CD4-positive, alpha-beta T cell treated with Interleukin-15 for 1 hour (primary cell): Measurements from ENCODE around the gene LASP1.

Source experiments
- DNase-seq: peaks from one replicate; pipeline ENCODE4 v3.0.0-alpha.2; 2020

LASP1 gene

DNA sequence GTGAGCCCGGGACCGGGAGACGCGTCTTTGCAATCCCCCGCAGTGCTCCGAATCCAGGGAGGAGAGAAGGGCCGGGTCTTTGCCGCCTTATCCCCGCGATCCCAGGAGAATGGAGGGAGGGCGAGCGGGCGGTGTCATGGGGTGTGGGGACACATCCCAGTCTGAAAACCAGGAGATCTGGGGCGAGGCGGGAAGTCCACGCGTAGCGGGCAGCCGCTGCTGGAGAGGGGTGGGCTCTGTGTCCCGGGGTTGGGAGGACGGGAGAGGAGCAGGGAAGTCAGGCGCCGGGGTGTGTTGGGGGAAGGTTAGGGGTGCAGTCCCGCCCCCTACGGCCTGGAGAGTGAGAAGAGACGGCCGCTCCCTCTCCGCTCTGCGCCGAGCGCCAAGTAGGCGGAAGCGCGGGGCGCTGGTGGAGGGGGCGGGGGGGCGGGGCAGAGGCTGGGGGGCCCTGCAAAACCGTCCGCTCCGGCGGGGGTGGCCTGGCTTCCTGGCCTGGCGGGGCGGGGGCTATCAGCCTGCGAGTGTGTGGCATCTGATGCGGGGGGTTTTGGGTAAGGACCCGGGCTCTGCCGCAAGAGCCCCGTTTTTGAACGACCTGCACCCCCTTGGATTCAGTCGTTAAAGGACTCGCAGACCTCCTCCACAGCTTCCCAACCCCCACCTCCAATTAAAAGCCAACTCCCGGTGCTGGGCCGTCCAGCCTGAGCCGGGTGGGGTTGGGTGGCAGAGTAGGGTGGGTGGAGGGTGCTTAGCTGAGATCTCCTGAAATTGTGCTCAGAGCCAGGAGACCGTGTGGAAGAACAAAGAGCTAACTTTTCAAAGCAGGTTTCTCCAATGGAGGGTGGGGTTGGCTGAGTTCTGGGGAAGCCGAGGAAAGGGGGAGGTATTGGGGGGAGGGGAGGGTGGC, 654 bp downstream of the LASP1 start:
- DNase-seq, result peak; percentile 73

DNA sequence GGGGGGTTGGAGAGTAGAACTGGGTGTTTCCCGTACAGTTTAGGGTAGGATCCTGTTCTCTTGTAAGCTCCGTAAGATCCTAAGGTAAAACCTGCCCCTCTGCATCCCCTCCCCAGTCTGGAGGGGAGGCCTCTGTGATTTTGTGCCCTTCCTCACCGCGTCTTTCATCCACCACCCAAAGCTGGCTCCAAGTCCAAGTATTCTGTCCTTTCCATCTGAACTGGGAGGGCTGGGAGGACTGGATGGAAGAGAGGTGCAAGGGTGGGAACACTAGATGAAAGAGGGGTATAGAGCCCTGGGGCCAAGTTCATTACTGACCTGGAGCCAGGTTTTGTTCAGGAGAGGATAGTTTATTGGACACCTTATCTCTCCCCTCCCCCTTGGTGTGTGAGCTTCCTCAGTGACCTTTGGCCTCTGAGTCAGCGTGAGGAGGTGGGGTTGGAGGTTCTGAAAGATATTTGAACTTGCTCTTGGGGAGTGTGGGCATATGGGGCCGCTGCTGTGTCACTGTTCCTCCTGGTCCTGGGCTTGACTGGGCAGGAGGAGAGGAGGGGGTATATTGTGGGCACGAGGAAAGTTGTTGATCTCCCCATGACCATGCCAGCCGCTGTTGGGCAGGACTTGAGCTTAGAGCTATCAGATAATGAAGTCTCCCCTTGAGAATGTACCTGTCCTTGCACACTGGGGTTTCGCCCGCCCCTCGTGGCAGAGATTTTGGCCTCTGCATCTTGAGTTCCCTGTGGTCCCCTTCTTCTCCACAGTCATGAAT, 1.6 kb downstream of the LASP1 start:
- DNase-seq, result peak; percentile 67

DNA sequence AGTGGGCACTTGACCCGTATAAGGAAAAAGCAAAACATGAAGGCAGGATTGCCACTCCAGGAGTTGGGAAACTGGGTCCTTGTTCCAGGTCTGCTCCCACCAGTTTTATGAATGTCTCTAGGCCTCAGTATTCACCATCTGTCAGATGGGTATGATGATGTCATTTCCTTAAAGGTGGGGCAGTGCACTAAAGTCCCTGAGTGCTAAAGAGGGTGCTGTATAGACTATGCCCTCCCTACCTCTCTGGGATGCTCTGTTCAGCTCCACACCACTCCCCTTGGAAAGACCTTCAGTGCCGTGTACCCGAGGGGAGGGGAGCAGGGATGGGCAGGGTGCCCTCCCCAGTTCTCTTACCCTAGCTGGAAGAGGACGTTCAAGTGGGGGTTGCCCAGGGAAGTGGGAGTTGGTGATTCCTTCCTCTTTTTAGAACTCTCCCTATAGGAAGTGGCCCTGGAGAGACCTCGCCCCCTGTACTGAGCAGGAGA, 2.2 kb downstream of the LASP1 start:
- DNase-seq, result no peak

DNA sequence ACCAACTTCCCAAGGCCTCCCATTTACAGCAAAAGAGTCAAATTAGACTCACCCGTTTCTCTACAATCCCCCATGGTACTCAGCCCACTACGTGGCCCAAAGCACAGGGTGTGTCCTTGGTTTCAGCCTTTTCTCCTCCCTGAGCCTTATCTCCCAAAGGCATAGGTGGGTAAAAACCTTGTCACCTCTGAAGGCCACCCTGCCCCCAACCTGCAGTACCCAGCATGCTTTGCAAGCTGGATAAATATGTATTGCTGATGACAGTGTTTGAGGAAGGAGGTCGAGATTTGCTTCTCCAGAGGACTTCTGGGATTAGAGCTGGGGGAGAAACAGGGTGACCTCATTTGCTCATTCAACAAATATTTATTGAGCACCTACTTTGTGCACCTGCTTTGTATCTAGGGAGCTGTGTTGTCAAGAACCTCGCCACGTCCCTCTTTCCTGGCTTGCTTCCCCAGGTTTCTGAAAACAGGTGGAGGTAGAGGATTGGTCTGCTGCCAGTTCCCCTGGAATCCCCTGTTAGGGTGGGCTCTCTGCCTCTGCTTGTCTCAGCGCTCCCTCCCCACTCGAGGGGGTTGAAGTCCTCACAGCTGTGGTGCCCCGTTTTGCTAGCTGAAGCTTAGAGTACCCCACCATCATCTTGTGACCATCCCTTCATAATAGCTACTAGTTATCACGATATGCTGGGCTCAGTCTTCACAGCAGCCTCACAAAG, 3.0 kb downstream of the LASP1 start:
- DNase-seq, result no peak

DNA sequence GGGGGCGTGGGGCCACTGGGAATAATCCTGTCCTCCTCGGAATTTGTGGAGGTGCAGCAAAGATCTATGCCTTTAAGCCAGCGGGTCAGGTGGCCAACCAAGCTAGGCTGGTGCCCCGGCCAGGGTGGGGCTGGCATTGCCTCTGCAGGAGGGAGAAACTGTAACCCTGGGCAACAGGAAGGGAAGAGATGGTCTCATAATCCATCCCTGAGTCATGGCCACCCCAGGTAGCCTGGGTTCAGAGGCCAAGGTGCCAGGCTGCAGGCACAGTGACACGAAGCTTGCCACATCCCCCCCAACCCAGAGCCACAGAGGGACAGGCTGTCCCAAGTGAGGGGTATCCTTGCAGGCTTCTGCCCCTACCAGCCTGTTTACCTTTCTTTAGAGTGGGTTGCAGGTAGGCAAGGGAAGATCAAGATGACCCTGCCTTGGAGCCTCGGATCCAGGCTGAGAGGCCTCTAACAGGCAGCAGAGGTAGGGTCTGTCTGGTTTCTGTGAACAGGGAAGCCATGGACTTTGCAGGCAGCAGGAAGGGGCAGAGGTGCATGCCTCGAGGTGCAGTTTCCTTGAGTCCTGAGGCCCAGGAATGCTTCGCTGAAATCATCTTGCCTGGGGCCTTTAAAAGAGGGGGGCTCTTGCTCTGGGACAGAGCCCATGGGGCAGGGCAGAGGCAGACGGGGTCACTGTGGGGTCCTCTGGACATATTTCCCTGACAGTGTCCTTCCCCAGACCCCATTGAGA, 4.0 kb downstream of the LASP1 start:
- no peak for DNase-seq

DNA sequence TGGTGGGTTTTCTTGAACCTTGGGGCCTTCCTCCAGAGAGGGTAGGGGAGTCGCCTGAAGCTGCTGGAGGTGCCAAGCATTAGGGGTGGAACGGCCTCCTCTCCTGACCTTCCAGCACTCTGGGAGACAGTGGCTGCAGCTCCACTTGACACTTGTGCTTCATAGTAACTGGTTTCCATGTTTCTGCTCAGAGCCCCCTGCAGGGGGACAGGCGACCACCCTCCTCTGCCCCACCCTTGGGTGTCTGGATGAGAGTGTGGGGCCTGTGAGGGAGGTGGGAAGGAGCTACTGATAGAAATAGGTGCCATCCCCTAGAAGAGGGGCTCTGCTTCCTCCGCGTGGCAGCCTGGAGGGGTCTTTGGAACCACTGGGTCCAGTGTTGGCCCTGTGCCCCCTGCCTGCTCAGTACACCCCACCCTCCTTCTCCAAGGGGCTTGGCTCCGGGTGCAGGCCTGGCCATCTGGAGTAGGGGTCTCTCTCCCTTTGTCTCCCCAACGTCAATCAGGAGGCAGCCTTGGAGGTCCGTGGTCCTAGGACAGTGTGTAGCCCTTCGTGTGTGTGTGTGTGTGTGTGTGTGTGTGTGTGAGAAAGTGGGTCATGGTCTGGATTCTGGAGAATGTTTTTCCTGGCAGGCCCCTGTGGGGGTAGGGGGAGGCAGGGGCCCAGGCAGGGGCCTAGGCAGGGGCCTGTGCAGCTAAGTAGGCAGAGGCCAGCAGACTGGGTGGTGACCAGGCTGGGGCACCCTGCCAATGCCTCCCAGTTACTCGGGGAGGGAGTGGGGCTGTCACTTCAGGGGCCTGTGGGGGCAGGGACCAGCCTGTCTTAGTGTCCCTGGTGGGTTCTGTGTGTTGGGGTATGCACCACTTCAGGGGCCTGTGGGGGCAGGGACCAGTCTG, 4.9 kb downstream of the LASP1 start:
- no peak for DNase-seq

DNA sequence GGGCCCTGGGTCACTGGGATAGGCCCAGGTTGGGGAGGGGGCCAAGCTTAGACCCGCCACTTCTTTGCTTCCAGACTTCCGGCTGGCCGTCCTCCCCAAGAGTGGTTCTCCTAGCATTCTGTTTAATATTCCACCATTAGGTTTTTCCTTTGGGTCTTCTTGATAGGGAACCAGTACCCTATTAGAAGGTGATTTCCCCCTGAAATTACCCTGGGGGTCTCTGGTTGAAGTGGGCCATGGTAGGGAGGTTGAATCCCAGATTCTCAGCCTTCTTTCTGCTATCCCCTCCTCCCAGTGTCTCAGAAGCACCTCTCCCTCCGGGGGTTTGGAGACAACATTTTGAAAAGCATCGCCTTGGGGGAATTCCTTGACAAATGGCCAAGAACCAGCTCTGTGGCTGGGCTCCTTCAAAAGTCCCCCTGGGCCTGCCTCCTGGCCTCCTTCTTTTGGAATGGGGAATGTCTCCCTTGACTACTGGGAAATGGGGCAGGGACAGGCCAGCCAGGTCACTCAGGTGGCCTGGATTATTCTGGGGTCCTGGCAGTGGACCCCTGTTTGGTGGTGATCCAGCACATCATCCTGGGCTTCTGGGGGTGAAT, 5.7 kb downstream of the LASP1 start:
- no peak for DNase-seq

DNA sequence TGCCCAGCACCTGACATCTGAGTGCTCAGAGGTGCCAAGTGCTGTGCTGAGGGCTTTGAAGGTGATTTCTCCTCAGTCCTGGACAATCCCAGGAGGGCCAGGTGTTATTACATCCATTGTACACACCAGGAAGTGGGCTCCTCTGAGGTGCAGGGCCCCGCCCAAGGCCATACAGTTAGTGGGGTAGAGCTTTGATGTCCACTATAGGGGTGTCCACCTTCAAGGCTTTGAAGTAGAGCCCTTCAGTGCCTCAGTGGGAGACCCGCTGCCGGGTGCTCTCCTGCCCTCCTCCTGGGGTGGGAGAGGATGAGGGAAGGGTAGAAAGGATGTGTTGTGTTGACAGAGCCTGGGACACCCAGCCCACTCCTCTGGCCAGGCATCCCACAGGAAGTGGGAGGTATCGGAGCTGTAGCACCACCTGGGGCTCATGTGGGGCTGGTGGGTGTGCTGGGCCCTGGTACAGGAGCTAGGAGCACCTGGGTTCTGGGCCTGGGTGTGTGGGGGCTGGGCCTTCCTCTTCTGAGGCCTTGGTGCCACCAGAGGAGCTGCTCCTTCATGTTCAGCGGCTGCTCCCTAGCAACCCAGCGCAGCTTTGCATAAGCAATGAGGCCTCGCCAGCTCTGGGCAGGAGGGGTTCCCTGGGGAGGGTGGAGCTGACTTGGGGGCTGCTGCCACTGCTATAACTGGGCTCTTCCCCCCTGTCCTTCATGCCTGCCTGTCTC, 7.4 kb downstream of the LASP1 start:
- DNase-seq, result peak; percentile 69

DNA sequence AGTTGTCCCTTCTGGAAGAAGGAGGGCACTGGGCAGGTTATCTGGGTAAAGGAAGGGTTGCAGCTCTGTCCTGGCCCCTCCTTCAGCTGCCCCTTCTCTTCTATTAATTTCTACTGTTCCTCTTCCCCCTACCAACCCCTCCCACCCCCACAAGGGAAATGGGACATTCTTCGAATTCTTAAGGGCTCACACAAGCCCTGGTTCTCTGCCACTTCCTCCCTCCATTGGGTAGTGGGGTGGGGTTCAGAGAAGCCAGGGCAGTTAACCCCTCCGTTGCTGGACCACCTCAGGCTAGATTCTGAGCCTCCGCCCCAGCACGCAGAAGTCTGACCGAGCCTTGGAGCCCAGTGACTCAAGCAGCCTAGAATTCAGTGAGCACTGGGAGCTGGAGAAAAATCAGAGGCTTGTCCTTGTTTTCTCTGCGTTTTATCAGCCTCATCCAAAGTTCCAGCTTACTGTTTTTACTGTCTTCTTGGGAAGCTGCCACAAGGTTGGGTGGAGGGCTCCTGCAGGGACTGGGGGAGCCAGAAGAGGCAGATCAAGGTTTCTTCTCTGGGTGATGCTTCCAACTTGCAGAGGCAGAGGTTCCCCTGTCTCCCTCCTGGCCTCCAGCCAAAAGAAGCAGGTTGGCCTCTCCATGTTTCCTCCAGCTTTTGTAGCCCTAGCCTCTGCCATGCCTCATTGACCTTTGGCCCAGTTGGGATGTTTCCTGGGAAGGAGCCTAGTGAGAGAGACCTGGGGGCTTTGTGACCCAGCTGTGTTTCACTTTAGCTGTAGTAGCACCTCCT, 10.2 kb downstream of the LASP1 start:
- DNase-seq, result no peak

DNA sequence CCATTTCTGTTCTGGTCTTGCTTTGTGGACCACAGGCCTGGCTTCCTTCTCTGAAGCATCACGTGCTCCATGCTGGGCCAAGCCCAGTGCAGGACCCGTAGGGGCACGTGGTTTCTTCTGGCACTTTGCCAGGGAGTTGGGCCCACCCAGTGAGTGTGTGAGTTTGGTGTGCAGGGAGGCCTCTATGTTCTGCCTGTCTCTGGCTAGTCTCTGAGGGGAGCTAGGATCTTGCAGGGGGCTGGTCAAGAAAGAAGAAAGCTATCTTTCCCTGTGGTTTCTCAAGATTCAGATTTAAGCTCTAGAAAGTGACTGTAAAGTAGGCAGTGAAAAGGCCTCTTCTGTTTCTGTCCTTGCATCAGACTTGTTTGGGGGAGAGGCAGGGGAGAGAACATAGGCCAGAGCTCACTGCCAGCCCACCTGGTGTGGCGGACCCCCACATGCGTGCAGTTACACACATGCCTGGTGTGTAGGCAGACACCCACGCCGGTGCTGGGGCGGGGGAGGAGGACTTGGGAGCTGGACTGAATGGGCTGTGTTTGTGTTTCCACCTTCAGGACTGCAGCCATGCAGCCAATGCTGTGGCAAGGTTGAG, 11.8 kb downstream of the LASP1 start:
- DNase-seq, result no peak

DNA sequence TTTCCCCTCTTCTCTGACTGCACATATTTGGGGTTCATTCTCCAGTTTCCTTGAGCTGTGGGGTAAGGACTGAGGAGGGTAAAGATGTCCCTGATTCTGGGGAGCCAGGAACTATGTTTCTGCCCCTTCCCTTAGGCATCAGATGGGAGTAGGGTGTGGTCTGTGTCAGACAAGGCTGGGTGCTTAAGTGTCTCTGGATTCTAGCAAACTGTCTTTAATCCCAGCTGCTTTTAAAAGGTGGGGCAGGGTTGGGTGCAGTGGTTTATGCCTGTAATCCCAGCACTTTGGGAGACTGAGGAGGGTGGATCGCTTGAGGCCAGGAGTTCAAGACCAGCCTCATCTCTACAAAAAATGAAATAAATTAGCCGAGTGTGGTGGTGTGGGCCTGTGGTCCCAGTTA, 13.0 kb downstream of the LASP1 start:
- DNase-seq, result no peak

DNA sequence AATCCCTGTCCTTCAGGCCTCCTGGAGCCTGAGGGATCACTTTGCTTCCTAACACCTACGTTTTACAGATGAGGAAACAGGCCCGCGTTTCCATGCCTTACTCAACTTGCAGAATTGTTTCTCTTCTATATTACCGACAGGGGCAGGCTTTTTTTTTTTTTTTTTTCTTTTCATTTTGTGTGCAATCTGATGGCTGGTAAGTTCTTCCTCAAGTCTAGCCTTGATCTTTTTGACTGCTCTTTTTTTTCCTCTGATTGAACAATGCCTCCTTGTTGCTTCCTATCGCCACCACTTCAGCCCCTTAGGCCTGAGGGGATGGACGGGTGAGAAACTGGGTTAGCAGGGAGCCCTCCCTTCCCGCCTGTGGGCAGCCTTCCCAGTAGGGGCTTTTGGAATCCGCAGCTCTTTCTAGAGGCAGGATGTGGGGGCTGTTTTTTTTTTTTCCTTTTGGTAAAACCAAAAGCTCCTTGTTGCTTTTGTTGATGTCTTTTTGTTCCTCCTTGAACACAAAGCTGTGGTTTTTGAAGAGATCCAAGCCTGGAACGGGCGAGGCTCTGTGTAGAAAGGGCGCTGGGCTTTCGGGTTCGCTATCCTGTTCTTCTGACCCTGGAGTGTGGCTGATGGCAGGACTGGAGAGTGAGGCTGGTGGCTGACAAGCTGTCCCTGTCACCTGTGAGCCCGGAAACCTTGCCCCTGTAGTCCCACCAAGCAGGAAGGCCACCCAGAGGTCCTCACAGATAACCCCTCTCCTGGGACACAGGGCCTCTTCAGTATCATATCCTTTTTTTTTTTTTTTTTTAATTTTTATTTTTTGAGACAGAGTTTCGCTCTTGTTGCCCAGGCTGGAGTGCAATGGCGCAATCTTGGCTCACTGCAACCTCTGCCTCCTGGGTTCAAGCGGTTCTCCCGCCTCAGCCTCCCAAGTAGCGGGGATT, 14.0 kb downstream of the LASP1 start:
- no peak for DNase-seq

DNA sequence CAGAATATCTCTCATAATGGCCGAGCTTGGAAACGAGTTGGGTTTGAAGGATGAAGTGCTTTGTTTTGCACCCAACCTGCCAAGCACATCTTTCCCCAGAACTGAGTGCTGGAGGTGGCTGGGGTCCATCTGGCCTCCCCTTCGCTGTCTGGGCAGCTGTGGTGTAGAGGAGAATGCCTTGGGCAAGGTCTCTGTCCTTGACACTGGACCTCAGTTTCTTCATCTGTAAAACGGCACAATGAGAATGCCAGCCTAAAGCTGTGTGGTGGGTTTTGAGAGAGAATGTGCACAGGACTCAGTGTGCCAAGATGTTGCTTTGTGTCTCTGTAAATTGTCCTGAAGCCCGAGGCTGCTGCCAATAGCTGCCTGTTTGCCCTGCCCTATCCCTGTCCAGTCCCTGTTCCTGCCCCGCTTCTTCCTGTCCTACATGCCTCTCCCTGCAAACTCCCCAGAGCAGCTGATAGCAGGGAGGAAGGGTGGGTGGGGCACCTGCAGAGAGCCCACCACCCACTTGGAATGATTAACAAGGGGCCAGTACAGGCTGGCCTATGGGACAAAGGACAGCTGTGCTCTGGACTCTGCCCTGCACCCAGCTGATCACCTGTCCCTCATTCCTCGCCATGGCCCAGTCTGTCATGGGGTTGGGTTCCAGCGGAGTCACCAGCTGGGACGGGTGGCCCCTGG, 15.3 kb downstream of the LASP1 start:
- DNase-seq, result no peak

DNA sequence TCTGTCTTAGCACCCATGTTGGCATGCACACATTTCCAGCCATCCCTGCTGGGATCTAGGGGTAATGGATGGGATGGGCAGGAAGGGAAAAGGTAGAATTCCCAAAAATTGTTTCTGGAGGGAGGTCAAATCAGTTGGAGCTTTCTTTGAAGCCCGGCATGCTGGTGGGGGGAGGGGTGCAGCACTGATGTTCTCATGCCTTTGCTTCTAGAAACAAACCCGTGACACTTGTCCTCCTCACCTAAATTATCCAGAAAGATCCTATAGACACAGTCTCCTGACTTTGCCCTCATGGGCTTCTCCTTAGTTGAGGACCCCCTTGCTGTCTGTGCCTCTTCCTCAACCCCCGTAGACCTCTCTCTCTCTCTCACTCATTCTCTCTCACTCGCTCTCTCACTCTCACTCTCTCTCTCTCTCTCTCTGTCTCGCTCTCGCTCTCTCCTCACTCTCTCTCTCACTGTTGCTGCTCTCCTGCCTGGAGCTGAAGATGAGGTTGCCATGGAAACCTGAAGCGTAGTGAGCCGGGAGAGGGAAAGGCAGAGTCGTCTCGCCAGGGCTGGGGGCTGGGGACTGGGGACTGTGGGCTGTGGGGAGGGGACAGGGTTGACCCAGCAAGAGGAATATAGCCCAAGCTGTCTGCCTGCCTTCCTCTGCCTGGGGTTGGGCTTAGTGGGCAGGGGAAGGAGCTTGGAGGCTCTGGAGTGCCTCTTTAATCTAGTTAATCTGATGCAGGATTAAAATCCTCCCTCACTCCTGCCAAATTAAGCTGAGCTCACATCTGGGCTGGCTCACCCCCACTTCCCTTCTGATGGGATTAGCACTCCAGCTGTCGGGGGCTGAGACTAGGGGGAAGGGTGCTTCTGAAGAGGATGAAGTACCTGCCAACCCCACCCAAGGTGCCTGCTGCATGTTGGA, 16.1 kb downstream of the LASP1 start:
- DNase-seq, result no peak

DNA sequence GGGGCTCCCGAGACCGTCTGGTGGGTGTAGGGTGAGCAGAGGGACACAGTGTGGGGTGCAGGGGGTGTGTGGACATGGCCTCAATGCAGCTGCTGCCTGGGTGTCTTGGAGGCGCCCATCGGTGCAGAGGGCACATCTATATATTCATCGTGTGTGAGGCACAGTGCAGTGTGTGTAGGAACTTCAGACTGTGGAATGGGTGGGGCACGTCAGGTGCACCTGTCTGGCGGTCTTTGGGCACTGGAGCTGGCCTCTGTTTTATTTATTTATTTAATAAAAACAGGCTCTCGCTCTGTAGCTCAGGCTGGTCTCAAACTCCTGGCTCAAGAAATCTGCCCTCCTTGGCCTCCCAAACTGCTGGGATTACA, 16.8 kb downstream of the LASP1 start:
- DNase-seq, result no peak

DNA sequence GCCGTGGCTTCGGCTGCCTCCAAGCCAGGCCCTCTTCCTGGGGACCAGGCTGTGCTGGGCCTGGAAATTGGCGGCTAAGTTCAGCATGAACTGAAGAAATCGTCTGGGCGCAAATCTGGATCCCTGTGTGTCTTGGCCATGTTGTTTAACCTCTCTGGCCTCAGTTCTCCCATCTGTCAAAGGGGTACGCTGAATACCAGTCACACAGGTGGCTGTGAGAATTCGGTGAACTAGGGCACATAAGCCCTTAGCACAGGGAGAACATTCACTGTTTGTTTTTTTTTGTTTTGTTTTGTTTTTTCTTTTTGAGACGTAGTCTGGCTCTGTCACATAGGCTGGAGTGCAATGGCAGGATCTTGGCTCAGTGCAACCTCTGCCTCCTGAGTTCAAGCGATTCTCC, 19.0 kb downstream of the LASP1 start:
- no peak for DNase-seq
